B cell (primary cell): ENCODE measurements around the gene MRM1. TPM values are rescaled to one million over a fixed set of nuclear protein-coding genes. Genes with fewer than 3 reads are reported as not detected.

ENCODE experiments used
- ATAC-seq: fragments of 200-7000 bp; cut with Tn5 transposase; one replicate; pipeline ENCODE4 v1.10.0; 2021; ENCODE audit warnings: low read depth, mild to moderate bottlenecking, moderate number of reproducible peaks, moderate library complexity
- CTCF ChIA-PET: fragments of 350-600 bp; sonication (Branson Sonifier 250); formaldehyde crosslinking; loops from one replicate; lab custom pipeline; 2021; ENCODE audit warnings: antibody characterized with exemption, inconsistent platforms; lab: Charles Lee
- POLR2A ChIA-PET: fragments of 350-600 bp; sonication (Branson Sonifier 250); formaldehyde crosslinking; loops from one replicate; lab custom pipeline; 2021; ENCODE audit warnings: antibody characterized with exemption; lab: Charles Lee
- DNase-seq: peaks from one replicate; pipeline ENCODE4 v3.0.0; 2013
- H2AFZ ChIP-seq: 2 replicates; pipeline ENCODE4 v1.6.1; 2012; ENCODE audit warnings: mild to moderate bottlenecking, low read depth, low read length; ENCODE audit not compliant: insufficient read depth, poor library complexity, severe bottlenecking
- H3K27ac ChIP-seq, 2 donors: 1 replicate in 1 of 2; 2 replicates in 1 of 2; pipeline ENCODE4 v1.5.1; 2012 to 2013; ENCODE audit warnings: low read length in 2 of 2, mild to moderate bottlenecking in 2 of 2, moderate library complexity in 1 of 2
- H3K27me3 ChIP-seq, 4 experiments: fragments of 200-600 bp in 1 of 4; sonication (generic) in 1 of 4; replicated peaks in 1 of 4; 1 replicate in 2 of 4; 2 replicates in 2 of 4; pipeline versions ENCODE4 v1.6.1 to v1.7.0; 2013 to 2016; ENCODE audit warnings: low read length in 3 of 4, mild to moderate bottlenecking in 2 of 4, mixed read lengths in 1 of 4, moderate library complexity in 1 of 4; ENCODE audit not compliant: insufficient read depth in 4 of 4, control insufficient read depth in 3 of 4; ENCODE audit errors: control extremely low read depth in 1 of 4
- H3K36me3 ChIP-seq, 2 experiments: replicated peaks in 1 of 2; 1 replicate in 1 of 2; 2 replicates in 1 of 2; pipeline versions ENCODE4 v1.6.1 to v1.7.1; 2013; ENCODE audit warnings: low read length in 1 of 2; ENCODE audit not compliant: insufficient read depth in 2 of 2, control insufficient read depth in 1 of 2; ENCODE audit errors: control extremely low read depth in 1 of 2, extremely low read depth in 1 of 2
- H3K4me1 ChIP-seq, 2 donors: fragments of 200-600 bp in 1 of 2; sonication (generic) in 1 of 2; 1 replicate in 1 of 2; 2 replicates in 1 of 2; pipeline versions ENCODE4 v1.5.1 to v1.6.1; 2013 to 2017; ENCODE audit warnings: low read length in 2 of 2; ENCODE audit not compliant: control insufficient read depth in 2 of 2, insufficient read depth in 2 of 2
- H3K4me2 ChIP-seq: replicated peaks from 2 replicates; pipeline ENCODE3; 2012; ENCODE audit warnings: mild to moderate bottlenecking, low read depth, low read length; ENCODE audit not compliant: poor library complexity, severe bottlenecking
- H3K4me3 ChIP-seq, 5 experiments: fragments of 200-600 bp in 1 of 5; sonication (generic) in 1 of 5; 1 replicate in 3 of 5; 2 replicates in 2 of 5; pipeline versions ENCODE4 v1.5.1 to v1.7.0; 2011 to 2016; ENCODE audit warnings: low read length in 4 of 5, mild to moderate bottlenecking in 4 of 5, low read depth in 2 of 5, control low read depth in 1 of 5, moderate library complexity in 1 of 5; ENCODE audit not compliant: insufficient read depth in 1 of 5; ENCODE audit errors: control extremely low read depth in 1 of 5, extremely low read depth in 1 of 5
- H3K79me2 ChIP-seq: fragments of 200-600 bp; sonication (generic); one replicate; pipeline ENCODE4 v1.6.0; 2016; ENCODE audit warnings: low read length; ENCODE audit not compliant: control insufficient read depth, insufficient read depth
- H3K9ac ChIP-seq: fragments of 200-600 bp; sonication (generic); 2 replicates; pipeline ENCODE4 v1.6.1; 2017; ENCODE audit warnings: mild to moderate bottlenecking, low read length, moderate library complexity
- H3K9me3 ChIP-seq, 3 donors: one replicate each; pipeline versions ENCODE4 v1.6.1 to v1.7.1; 2013; ENCODE audit warnings: low read length in 2 of 3; ENCODE audit not compliant: control insufficient read depth in 2 of 3, insufficient read depth in 1 of 3; ENCODE audit errors: control extremely low read depth in 1 of 3
- H4K20me1 ChIP-seq: 2 replicates; pipeline ENCODE4 v1.6.0; 2012; ENCODE audit warnings: mild to moderate bottlenecking, low read length; ENCODE audit not compliant: insufficient read depth, control insufficient read depth, poor library complexity, severe bottlenecking
- H3K27ac Mint-ChIP-seq: one replicate; pipeline ENCODE4 v1.8.0; 2021; ENCODE audit warnings: mixed read lengths
- H3K27me3 Mint-ChIP-seq: one replicate; pipeline ENCODE4 v1.8.0; 2021; ENCODE audit warnings: mixed read lengths
- H3K4me1 Mint-ChIP-seq: one replicate; pipeline ENCODE4 v1.8.0; 2021; ENCODE audit warnings: mixed read lengths
- H3K4me3 Mint-ChIP-seq: one replicate; pipeline ENCODE4 v1.8.0; 2021; ENCODE audit warnings: mixed read lengths
- H3K9me3 Mint-ChIP-seq: one replicate; pipeline ENCODE4 v1.8.0; 2022; ENCODE audit warnings: mixed read lengths; ENCODE audit not compliant: insufficient read depth
- CTCF ChIP-seq: fragments of 200-600 bp; IDR thresholded peaks from one replicate; pipeline ENCODE4 v1.8.0; 2022; ENCODE audit warnings: antibody characterized with exemption, mild to moderate bottlenecking
- EZH2 ChIP-seq: IDR thresholded peaks from 2 replicates; pipeline ENCODE4 v1.6.1; 2012; ENCODE audit warnings: borderline replicate concordance, low read depth, mild to moderate bottlenecking, moderate library complexity, low read length; ENCODE audit not compliant: insufficient read depth, poor library complexity, severe bottlenecking
- WGBS: methylation state at CpG from one replicate; pipeline ENCODE4 v1.1.5; 2013; ENCODE audit warnings: missing lambda C conversion rate; ENCODE audit not compliant: insufficient coverage; 5-methylcytosine and 5-hydroxymethylcytosine counted together
- intact Hi-C: fragments of 100-400 bp; cut with micrococcal nuclease; formaldehyde crosslinking; loops from one replicate; pipeline ENCODE4 v1.10.0; 2022
- polyA plus RNA-seq: library from polyadenylated mRNA; depleted of rRNA; stranded (reverse); fragments of >200 nt; gene quantifications from 2 replicates; pipeline ENCODE4 v1.2.3, GENCODE V29; 2012
- total RNA-seq, 2 donors: library from RNA; stranded (reverse); fragments of 120-200 nt in 1 of 2; gene quantifications; 1 replicate in 1 of 2; 2 replicates in 1 of 2; pipeline versions ENCODE4 v1.2.3 to v1.2.4, GENCODE V29; 2013 to 2022

Gene MRM1
- total and polyA plus RNA-seq, 2 donors (not counting 1 experiment from before 2014, with no cell fraction given), result 9.1 to 14.4 TPM

GRCh38 chr17:36657763-36658490, 56.5 kb downstream of the MRM1 start:
- peaks cover 0 to 39% (median 19%) of the 10 kb centered on the region in 4 experiments for H3K27me3 ChIP-seq
- H4K20me1 ChIP-seq, result no peaks in the 10 kb centered on the region
- no peak overlapping the region for H3K27ac ChIP-seq
- peak overlapping the region; percentile 26 for H2AFZ ChIP-seq
- CTCF ChIA-PET, result no interaction called here
- Mint-ChIP-seq H3K27ac (no peak overlapping the region), H3K27me3 (peaks cover 61% of the 10 kb centered on the region), H3K9me3 (no peaks in the 10 kb centered on the region), H3K4me3 (peak overlapping the region; percentile 71), H3K4me1 (peaks cover 12% of the 10 kb centered on the region)
- H3K9ac ChIP-seq, result peak overlapping the region; percentile 54
- intact Hi-C loops, result no loop called here
- DNase-seq (peak; percentile 20), ATAC-seq (peak; percentile 28)
- peaks cover 0 to 6% (median 0%) of the 10 kb centered on the region in 3 donors for H3K9me3 ChIP-seq
- POLR2A ChIA-PET, result no interaction called here
- no peak for TF ChIP-seq CTCF
- TF ChIP-seq EZH2, result no peak
- peaks cover 8 to 12% of the 10 kb centered on the region in 2 donors for H3K4me1 ChIP-seq
- WGBS, result 12% methylated on average over 55 of the region's 57 CpGs
- H3K36me3 ChIP-seq, result no peaks in the 10 kb centered on the region
- H3K4me2 ChIP-seq, result peak overlapping the region; percentile 76
- H3K79me2 ChIP-seq, result no peaks in the 10 kb centered on the region
- peak overlapping the region in 3 of 5 experiments; percentile 15 to 48 (median 38) for H3K4me3 ChIP-seq

Other genes starting within 250 kb of the MRM1 start
- not detected in 2 replicates for gene TBC1D3H, start 213.1 kb upstream of the MRM1 start, total RNA-seq
- not detected in 2 replicates for gene TBC1D3H, start 213.1 kb upstream of the MRM1 start, polyA plus RNA-seq
- 50.5 and 53.3 TPM in 2 replicates for gene ZNHIT3, start 114.9 kb upstream of the MRM1 start, total RNA-seq
- 36.5 and 41.7 TPM in 2 replicates for gene ZNHIT3, start 114.9 kb upstream of the MRM1 start, polyA plus RNA-seq
- gene MYO19, start 66.7 kb upstream of the MRM1 start, total RNA-seq, result 65.7 and 76.8 TPM in 2 replicates
- 87.1 and 88.7 TPM in 2 replicates for gene MYO19, start 66.7 kb upstream of the MRM1 start, polyA plus RNA-seq
- 5.9 and 6.3 TPM in 2 replicates for gene PIGW, start 66.6 kb upstream of the MRM1 start, total RNA-seq
- gene PIGW, start 66.6 kb upstream of the MRM1 start, polyA plus RNA-seq, result 4.4 and 6.8 TPM in 2 replicates
- gene GGNBP2, start 56.7 kb upstream of the MRM1 start, total RNA-seq, result 137 and 155 TPM in 2 replicates
- gene GGNBP2, start 56.7 kb upstream of the MRM1 start, polyA plus RNA-seq, result 107 and 167 TPM in 2 replicates
- gene DHRS11, start 9.7 kb upstream of the MRM1 start, total RNA-seq, result 7.3 and 8.2 TPM in 2 replicates
- gene DHRS11, start 9.7 kb upstream of the MRM1 start, polyA plus RNA-seq, result 4.3 and 5.2 TPM in 2 replicates